H1 (cell line): ENCODE measurements around the gene RAD51C. TPM values are rescaled to one million over a fixed set of nuclear protein-coding genes. Genes with fewer than 3 reads are reported as not detected.

Source experiments
- NANOG ChIP-seq: IDR thresholded peaks from 2 replicates; pipeline ENCODE4 v1.6.1; 2011; ENCODE audit warnings: low read length, low read depth, mild to moderate bottlenecking, inconsistent platforms; ENCODE audit not compliant: insufficient read depth, poor library complexity, severe bottlenecking
- polyA plus RNA-seq, 7 experiments: library from polyadenylated mRNA; depleted of rRNA in 3 of 7; stranded (reverse) in 5 of 7; unstranded in 2 of 7; fragments of >200 nt in 5 of 7; fragments of 200-250 nt in 2 of 7; gene quantifications; 1 replicate in 5 of 7; 2 replicates in 1 of 7; 4 replicates in 1 of 7; pipeline versions ENCODE4 v1.2.1 to v1.2.3, GENCODE V29; 2011 to 2013; ENCODE audit warnings: missing spikeins in 2 of 7, mixed read lengths in 2 of 7
- total RNA-seq: library from RNA; stranded (reverse); fragmentation: NEBNext Ultra II Directional; extraction: Animal tissue kit (Norgen Biotek cat#: 25700); gene quantifications from 2 replicates; pipeline ENCODE4 v1.2.1, GENCODE V29; 2021

RAD51C gene
- total and polyA plus RNA-seq, 2 of the 8 experiments (the other 6 are each of a cell fraction or from before 2014, with no cell fraction given): 10.4 to 21.7 TPM

GRCh38 chr17:58753026-58753425, 60.6 kb downstream of the RAD51C start (continued):
- no peak for TF ChIP-seq NANOG
